ENCODE results near the gene ANKRD34B.

Gene ANKRD34B

GRCh38 chr5:80569086-80569960, 757 bp downstream of the ANKRD34B start:
- DNase-seq, result peak; percentile 22

GRCh38 chr5:80568251-80568650, 1.8 kb downstream of the ANKRD34B start:
- no peak for DNase-seq

- no peak for DNase-seq
These were observed 3.3 kb downstream of the ANKRD34B start for GRCh38 chr5:80566711-80567259.

GRCh38 chr5:80565330-80565729, 4.8 kb downstream of the ANKRD34B start:
- no peak for DNase-seq

- DNase-seq, result no peak
These were observed 10.8 kb downstream of the ANKRD34B start for GRCh38 chr5:80559244-80559643.

- no peak for DNase-seq
These were observed 15.0 kb downstream of the ANKRD34B start for GRCh38 chr5:80555099-80555498.

GRCh38 chr5:80554646-80555045, 15.4 kb downstream of the ANKRD34B start:
- no peak for DNase-seq

- DNase-seq, result no peak
These were observed 28.7 kb downstream of the ANKRD34B start for GRCh38 chr5:80541392-80541791.

- no peak for DNase-seq
These were observed 29.4 kb downstream of the ANKRD34B start for GRCh38 chr5:80540691-80541090.

GRCh38 chr5:80516826-80517225, 53.3 kb downstream of the ANKRD34B start:
- peak; percentile 55 for DNase-seq

GRCh38 chr5:80509362-80509761, 60.7 kb downstream of the ANKRD34B start:
- DNase-seq, result no peak

GRCh38 chr5:80508844-80509243, 61.2 kb downstream of the ANKRD34B start:
- no peak for DNase-seq

- no peak for DNase-seq
These were observed 62.4 kb downstream of the ANKRD34B start for GRCh38 chr5:80507663-80508062.
